Osteoblast (primary cell): Measurements from ENCODE around the gene PI4KB. TPM values are rescaled to one million over a fixed set of nuclear protein-coding genes. Genes with fewer than 3 reads are reported as not detected.

Experiments used
- DNase-seq: peaks from one replicate; pipeline ENCODE4 v3.0.0; 2011; ENCODE audit warnings: low spot score, mixed read lengths; ENCODE audit not compliant: insufficient read length; ENCODE audit errors: missing footprints
- H2AFZ ChIP-seq: 2 replicates; pipeline ENCODE4 v1.6.0; 2011; ENCODE audit warnings: mild to moderate bottlenecking, low read length
- H3K27ac ChIP-seq: 2 replicates; pipeline ENCODE4 v1.5.1; 2011; ENCODE audit warnings: mild to moderate bottlenecking, low read depth, low read length, moderate library complexity
- H3K27me3 ChIP-seq: 2 replicates; pipeline ENCODE4 v1.6.0; 2012; ENCODE audit warnings: mild to moderate bottlenecking, control low read depth, inconsistent platforms, low read length, moderate library complexity; ENCODE audit not compliant: insufficient read depth
- H3K36me3 ChIP-seq: 2 replicates; pipeline ENCODE4 v1.5.1; 2011; ENCODE audit warnings: mild to moderate bottlenecking, low read length, control low read depth, moderate library complexity; ENCODE audit not compliant: insufficient read depth
- H3K4me1 ChIP-seq: 2 replicates; pipeline ENCODE4 v1.5.1; 2011; ENCODE audit warnings: mild to moderate bottlenecking, low read length, control low read depth, moderate library complexity; ENCODE audit not compliant: insufficient read depth
- H3K4me2 ChIP-seq: 2 replicates; pipeline ENCODE4 v1.6.0; 2011; ENCODE audit warnings: mild to moderate bottlenecking, low read length; ENCODE audit not compliant: insufficient read depth
- H3K4me3 ChIP-seq: fragments of 200-600 bp; sonication (generic); 3 replicates; pipeline ENCODE4 v1.5.1; 2012; ENCODE audit warnings: mild to moderate bottlenecking, low read length, inconsistent platforms; ENCODE audit not compliant: insufficient read depth
- H3K79me2 ChIP-seq: 2 replicates; pipeline ENCODE4 v1.6.0; 2012; ENCODE audit warnings: mild to moderate bottlenecking, low read length, control low read depth, inconsistent platforms; ENCODE audit not compliant: insufficient read depth
- H3K9me3 ChIP-seq: 2 replicates; pipeline ENCODE4 v1.5.1; 2011; ENCODE audit warnings: low read depth, low read length, control low read depth
- H4K20me1 ChIP-seq: 2 replicates; pipeline ENCODE4 v1.6.0; 2012; ENCODE audit warnings: mild to moderate bottlenecking, low read length, control low read depth; ENCODE audit not compliant: insufficient read depth
- total RNA-seq: library from RNA; depleted of rRNA; stranded (reverse); fragments of >200 nt; gene quantifications from 2 replicates; pipeline ENCODE4 v1.2.3, GENCODE V29; 2012
- TF ChIP-seq, protein P1 (sequence below): IDR thresholded peaks from 2 replicates; pipeline ENCODE4 v1.5.1; 2011; ENCODE audit warnings: mild to moderate bottlenecking, low read depth, low read length, moderate library complexity; ENCODE audit errors: extremely low read depth

The PI4KB gene
- total RNA-seq, 1 donor: 43.8 TPM

DNA sequence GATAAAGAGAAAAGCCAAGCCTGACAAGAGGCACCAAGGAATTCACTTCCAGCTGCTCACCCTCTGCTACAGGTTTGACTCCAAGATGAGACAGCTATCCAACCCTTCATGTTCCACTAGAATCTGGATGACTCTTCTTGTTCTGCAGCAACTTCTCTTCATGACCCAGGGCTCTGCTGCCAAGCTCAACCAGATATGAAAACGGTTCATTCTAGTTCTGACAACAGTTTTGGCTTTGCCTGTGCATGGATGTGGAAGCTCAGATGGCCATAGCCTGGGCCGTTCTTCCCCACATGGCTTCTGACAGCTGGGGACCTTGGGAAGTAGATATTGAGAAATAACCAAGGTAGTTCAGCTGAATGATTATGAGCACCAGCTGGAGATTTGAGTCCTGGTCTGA, 13.7 kb downstream of the PI4KB start:
- no peaks in the 10 kb centered on the region for H3K27me3 ChIP-seq

DNA sequence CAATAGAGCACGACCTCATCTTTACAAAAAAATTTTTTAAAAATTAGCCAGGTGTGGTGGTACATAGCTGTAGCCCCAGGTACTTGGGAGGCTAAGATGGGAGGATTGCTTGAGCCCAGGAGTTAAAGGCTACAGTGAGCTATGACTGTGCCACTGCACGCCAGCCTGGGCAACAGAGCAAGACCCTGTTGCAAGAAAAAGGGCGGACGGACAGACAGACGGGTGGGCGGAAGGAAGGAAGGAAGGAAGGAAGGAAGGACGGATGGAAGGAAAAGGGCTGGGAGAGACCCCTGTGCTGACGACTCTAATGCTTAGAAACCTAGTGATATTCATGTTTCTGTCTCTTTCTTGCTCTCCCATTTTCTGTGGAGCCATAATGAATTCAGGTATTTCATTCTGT, 14.4 kb downstream of the PI4KB start:
- Histone ChIP-seq H3K36me3 (peaks cover 54% of the 10 kb centered on the region), H3K27ac (peak overlapping the region; percentile 83), H3K79me2 (peaks cover 55% of the 10 kb centered on the region), H3K4me3 (no peak overlapping the region), H2AFZ (no peak overlapping the region), H3K4me2 (peak overlapping the region; percentile 63), H4K20me1 (peaks cover 70% of the 10 kb centered on the region), H3K4me1 (peaks cover 49% of the 10 kb centered on the region), H3K27me3 (no peaks in the 10 kb centered on the region), H3K9me3 (no peaks in the 10 kb centered on the region)
- TF ChIP-seq, protein P1, sequence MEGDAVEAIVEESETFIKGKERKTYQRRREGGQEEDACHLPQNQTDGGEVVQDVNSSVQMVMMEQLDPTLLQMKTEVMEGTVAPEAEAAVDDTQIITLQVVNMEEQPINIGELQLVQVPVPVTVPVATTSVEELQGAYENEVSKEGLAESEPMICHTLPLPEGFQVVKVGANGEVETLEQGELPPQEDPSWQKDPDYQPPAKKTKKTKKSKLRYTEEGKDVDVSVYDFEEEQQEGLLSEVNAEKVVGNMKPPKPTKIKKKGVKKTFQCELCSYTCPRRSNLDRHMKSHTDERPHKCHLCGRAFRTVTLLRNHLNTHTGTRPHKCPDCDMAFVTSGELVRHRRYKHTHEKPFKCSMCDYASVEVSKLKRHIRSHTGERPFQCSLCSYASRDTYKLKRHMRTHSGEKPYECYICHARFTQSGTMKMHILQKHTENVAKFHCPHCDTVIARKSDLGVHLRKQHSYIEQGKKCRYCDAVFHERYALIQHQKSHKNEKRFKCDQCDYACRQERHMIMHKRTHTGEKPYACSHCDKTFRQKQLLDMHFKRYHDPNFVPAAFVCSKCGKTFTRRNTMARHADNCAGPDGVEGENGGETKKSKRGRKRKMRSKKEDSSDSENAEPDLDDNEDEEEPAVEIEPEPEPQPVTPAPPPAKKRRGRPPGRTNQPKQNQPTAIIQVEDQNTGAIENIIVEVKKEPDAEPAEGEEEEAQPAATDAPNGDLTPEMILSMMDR: no peak
- DNase-seq: no peak

More for the DNA sequence above, 13.7 kb downstream of the PI4KB start:
- H3K27ac ChIP-seq: peak overlapping the region; percentile 83
- H3K79me2 ChIP-seq: peaks cover 51% of the 10 kb centered on the region
- H3K36me3 ChIP-seq: peaks cover 49% of the 10 kb centered on the region
- peak overlapping the region; percentile 38 for H3K4me2 ChIP-seq
- no peaks in the 10 kb centered on the region for H3K9me3 ChIP-seq
- H2AFZ ChIP-seq: no peak overlapping the region
- peaks cover 49% of the 10 kb centered on the region for H3K4me1 ChIP-seq
- H4K20me1 ChIP-seq: peaks cover 66% of the 10 kb centered on the region
- TF ChIP-seq, protein P1: no peak
- H3K4me3 ChIP-seq: no peak overlapping the region
- no peak for DNase-seq

DNA sequence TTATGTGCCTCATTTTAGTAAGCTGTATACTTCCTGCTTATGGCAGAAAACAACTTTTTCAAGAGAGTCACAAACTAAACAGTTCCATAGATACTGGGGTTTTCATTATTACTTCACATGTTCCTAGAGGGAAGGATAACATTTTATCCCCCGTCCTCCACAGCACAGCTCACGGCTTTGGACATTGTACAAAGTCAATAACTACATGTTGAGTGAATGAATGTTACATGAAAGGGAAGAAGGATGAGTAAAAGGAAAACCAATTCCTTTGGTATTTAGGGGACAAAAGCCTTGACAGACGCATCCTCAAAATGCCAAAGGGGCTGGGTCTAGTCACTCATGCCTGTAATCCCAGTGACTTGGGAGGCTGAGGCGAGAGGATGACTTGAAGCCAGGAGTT, 14.8 kb downstream of the PI4KB start:
- H3K4me3 ChIP-seq: peak overlapping the region; percentile 4
- peak; percentile 78 for DNase-seq
- peaks cover 70% of the 10 kb centered on the region for H4K20me1 ChIP-seq
- H3K27ac ChIP-seq: peak overlapping the region; percentile 83
- no peak overlapping the region for H2AFZ ChIP-seq
- peak overlapping the region; percentile 63 for H3K4me2 ChIP-seq
- TF ChIP-seq, protein P1: no peak
- no peaks in the 10 kb centered on the region for H3K9me3 ChIP-seq
- H3K79me2 ChIP-seq: peaks cover 52% of the 10 kb centered on the region
- peaks cover 49% of the 10 kb centered on the region for H3K4me1 ChIP-seq
- H3K36me3 ChIP-seq: peaks cover 54% of the 10 kb centered on the region
- H3K27me3 ChIP-seq: no peaks in the 10 kb centered on the region

DNA sequence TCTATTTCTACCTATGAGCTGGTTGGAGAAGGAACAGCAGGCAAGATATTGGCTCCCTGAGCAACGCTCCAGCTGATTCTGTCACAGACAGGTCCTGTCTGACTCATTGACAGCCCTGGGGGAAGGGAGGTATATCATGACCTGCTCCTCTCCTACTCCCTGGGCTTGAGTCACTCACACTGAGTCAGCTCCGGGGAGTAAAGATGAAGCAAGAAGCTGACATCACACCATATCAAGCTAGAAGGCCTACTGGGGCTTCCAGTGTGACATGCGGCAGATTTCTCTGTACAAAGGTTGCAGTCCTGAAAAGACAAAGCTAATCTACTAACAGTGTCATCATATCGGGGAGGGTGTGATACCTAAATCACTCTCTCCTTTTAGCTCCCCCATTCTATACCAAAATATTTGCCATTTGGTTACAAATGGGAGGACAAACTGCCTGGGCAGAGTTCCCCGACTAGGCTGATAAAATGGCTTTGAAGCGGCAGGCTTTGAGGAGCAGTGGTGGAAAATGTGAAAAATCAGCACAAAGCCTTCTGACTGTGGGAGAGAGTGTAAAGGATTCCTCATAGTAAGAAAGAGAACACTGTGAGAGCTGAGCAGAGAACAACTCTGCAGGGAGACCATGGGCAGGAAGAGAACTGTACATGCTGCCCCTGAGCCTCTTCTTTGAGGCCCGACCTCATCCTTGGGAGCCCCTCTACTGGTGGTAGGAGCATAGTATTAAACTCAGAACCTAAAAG, 15.5 kb downstream of the PI4KB start:
- TF ChIP-seq, protein P1: no peak
- peaks cover 49% of the 10 kb centered on the region for H3K4me1 ChIP-seq

More for the DNA sequence above, 15.5 kb downstream of the PI4KB start:
- DNase-seq: peak; percentile 95
- H3K9me3 ChIP-seq: no peaks in the 10 kb centered on the region
- H3K36me3 ChIP-seq: peaks cover 57% of the 10 kb centered on the region
- H3K27ac ChIP-seq: peak overlapping the region; percentile 83
- H3K4me2 ChIP-seq: peak overlapping the region; percentile 63
- H3K79me2 ChIP-seq: peaks cover 50% of the 10 kb centered on the region
- peak overlapping the region; percentile 4 for H3K4me3 ChIP-seq
- H2AFZ ChIP-seq: no peak overlapping the region
- no peaks in the 10 kb centered on the region for H3K27me3 ChIP-seq
- H4K20me1 ChIP-seq: peaks cover 70% of the 10 kb centered on the region
